KG1 (cell line): ENCODE data around the gene C14orf132.
"Not testable (repeated sequence)": the region's sequence is repeated elsewhere in the genome, so short reads cannot be mapped to it uniquely, and the experiment has no call there.

Source experiments
- DNase-seq: peaks from one replicate; lab custom pipeline; 2025; lab: John Stamatoyannopoulos, UW

C14orf132 gene

GRCh38 chr14:96038920-96039632 is at the start of gene C14orf132:
C14orf132 (plus strand) TSS chr14:96039362; CDS start chr14:96039501, 139 bp downstream.
- DNase-seq: no peak

- peak; percentile 8 for DNase-seq
Observed at GRCh38 chr14:95993768-95994592, 45.2 kb upstream of the C14orf132 start.

- no peak for DNase-seq
Observed at GRCh38 chr14:95994593-95994928, 44.6 kb upstream of the C14orf132 start.

GRCh38 chr14:95998656-95999055 is 40.5 kb upstream of the C14orf132 start:
- no peak for DNase-seq

GRCh38 chr14:96001866-96002497 is 37.2 kb upstream of the C14orf132 start:
- no peak for DNase-seq

GRCh38 chr14:96002498-96002884 is 36.7 kb upstream of the C14orf132 start:
- DNase-seq: no peak

- no peak for DNase-seq
Observed at GRCh38 chr14:96011131-96011530, 28.0 kb upstream of the C14orf132 start.

- no peak for DNase-seq
Observed at GRCh38 chr14:96011607-96012006, 27.6 kb upstream of the C14orf132 start.

- DNase-seq: not testable (repeated sequence)
Observed at GRCh38 chr14:96012757-96013156, 26.4 kb upstream of the C14orf132 start.

GRCh38 chr14:96014176-96014575 is 25.0 kb upstream of the C14orf132 start:
- DNase-seq: no peak

GRCh38 chr14:96016501-96017160 is 22.5 kb upstream of the C14orf132 start:
- no peak for DNase-seq

- no peak for DNase-seq
Observed at GRCh38 chr14:96017882-96018281, 21.3 kb upstream of the C14orf132 start.

GRCh38 chr14:96027431-96028355 is 11.5 kb upstream of the C14orf132 start:
- DNase-seq: no peak

GRCh38 chr14:96029089-96029645 is 10.0 kb upstream of the C14orf132 start:
- no peak for DNase-seq

- no peak for DNase-seq
Observed at GRCh38 chr14:96030108-96030760, 8.9 kb upstream of the C14orf132 start.

GRCh38 chr14:96031691-96032090 is 7.5 kb upstream of the C14orf132 start:
- no peak for DNase-seq

- DNase-seq: no peak
Observed at GRCh38 chr14:96035456-96035855, 3.7 kb upstream of the C14orf132 start.

GRCh38 chr14:96037891-96038557 is 1.1 kb upstream of the C14orf132 start:
- no peak for DNase-seq

GRCh38 chr14:96038558-96038919 is 623 bp upstream of the C14orf132 start:
- no peak for DNase-seq
